ENCODE measurements around the gene TMEM175.

GRCh38 chr4:955161-955921, 23.1 kb downstream of the TMEM175 start:
- TF ChIP-seq CTCF (IDR thresholded peaks at IDR 0.05; ENCODE audit: insufficient read depth, low read length) (no peak), GABPA (IDR thresholded peaks at IDR 0.05; ENCODE audit: low read depth) (no peak), POLR2AphosphoS5 (IDR thresholded peaks at IDR 0.05; ENCODE audit: low read depth) (no peak), REST (IDR thresholded peaks at IDR 0.05; ENCODE audit: insufficient replicate concordance, low read depth) (no peak)

Data from HL-60 (cell line).